HG02885 (cell line): Measurements from ENCODE around the gene PFKL.
"Not testable (repeated sequence)": the region's sequence is repeated elsewhere in the genome, so short reads cannot be mapped to it uniquely, and the experiment has no call there.

Experiments
- ATAC-seq: cut with Tn5 transposase; IDR thresholded peaks from one replicate; pipeline ENCODE4 v1.9.1; 2021; ENCODE audit warnings: mild to moderate bottlenecking; ENCODE audit not compliant: unreplicated experiment, poor library complexity

The PFKL gene

DNA sequence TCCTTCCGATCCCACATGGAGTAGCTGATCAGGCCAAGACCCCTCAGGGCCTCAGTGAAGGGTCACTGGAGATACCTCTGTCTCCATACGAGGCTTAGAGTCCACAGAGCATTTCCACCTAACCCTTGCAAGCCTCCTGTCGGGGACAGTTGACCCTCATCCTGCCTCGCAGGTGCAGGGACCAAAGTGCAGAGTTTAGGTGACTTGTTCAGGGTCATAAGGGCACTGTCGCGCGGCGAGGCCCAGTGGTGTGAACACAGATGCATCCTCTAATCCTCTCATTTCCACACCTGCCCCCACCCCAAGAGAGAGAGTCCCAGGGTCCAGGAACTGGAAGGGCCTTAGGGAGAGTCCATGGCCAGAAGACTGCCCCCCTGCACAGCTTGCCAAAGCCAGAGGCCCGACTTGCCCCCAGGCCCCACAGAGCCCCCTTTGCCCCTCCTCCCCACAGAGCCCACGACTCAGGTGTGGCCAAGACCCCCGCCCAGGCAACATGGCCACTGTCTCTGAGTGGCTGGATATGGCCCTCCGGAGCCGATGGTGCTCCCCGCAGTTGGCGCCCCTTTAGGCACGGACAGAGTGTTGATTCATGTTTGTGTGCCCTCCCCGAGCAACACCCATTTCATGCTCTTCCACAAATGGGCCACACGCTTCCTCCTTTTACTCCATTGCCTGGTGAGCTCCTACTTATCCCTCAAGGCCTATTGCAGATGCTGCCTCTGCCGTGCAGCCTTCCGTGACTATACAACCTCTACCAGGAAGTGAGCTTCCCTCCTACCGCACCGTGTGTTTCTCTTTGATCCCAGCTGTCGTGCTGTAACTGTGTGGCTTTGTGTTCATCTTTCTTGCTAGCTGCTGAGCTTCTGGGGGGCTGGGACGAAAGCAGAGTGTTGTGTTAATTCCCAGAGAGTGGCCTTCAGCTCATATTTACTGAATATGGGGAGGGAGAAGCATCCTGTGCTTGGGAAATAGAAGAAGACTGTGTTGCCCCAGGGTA lies 55.2 kb downstream of the PFKL start:
- no peak for ATAC-seq

DNA sequence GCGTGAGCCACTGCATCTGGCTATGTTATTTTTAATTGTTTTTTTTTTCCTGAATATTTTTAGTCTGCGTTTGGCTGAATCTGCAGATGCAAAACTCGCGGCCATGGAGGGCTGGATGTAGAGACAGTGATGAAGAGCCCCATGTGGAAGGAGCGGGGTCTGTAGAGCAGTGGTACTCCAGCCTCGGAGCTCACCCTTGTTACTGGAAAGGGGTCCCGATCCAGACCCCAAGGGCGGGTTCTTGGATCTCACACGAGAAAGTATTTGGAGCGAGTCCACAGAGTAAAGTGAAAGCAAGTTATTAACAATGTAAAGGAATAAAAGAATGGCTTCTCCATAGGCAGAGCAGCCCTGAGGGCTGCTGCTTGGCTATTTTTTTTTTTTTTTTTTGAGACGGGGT lies 56.3 kb downstream of the PFKL start:
- no peak for ATAC-seq

DNA sequence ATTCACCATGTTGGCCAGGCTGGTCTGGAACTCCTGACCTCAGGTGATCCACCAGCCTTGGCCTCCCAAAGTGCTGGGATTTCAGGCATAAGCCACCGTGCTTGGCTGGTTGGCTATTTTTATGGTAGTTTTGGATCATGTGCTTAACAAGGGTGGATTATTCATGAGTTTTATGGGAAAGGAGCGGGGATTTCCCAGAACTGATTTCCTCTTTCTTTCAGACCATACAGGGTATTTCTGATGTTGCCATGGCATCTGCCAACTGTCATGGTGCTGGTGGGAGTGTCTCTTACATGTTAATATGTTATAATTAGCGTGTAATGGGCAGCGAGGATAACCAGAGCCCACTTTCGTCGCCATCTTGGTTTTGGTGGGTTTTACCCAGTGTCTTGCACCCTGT lies 56.8 kb downstream of the PFKL start:
- no peak for ATAC-seq

DNA sequence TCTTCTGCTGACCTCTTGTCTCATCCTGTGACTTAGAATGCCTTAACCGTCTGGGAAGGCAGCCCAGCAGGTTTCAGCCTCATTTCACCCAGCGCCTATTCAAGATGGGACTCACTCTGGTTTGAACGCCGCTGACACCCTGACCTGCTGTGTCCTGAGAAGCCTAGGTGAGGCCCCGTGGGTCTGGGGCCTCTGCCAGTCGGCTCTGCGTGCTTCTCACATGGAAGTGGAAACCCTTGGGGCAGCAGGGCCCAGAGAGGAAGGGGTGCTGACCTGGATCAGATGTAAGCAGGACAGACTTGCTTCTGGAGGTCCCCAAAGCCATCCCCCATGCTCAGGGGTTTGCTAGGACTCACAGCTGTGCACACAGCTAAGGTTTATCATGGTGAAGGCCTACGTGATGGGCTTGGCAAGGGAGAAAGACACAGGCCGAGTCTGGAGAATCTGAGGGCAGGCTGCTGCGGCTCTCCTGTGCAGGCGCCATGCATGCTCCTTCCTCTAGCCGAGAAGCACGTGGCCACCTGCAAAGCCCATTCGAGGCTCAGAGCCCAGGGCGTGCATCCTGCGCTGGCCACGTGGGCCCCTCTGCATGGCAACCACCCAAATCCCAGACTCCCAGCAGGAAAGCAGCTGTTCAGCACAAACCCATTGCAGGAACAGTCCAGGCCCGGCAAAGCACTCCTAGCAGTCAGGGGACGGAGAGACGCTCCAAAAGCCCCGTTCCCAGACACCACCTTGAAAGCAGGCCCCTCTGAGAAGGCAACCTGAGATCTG lies 57.4 kb downstream of the PFKL start:
- no peak for ATAC-seq

DNA sequence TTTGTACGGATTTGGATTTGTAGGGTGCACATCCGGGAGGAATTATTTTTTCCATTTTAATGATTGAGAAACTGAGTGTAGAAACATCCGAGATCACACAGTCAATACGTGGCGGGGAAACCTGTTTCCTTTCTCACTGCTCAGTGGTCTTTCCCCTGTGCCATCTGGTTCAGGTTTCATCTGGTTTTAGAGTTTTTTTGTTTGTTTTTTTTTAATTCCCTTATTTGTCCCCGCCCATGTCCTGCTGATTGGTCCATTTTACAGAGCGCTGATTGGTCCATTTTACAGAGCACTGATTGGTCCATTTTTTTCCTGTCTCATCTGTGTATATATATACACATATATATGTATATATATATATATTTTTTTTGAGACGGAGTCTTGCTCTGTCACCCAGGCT lies 59.5 kb downstream of the PFKL start:
- no peak for ATAC-seq

DNA sequence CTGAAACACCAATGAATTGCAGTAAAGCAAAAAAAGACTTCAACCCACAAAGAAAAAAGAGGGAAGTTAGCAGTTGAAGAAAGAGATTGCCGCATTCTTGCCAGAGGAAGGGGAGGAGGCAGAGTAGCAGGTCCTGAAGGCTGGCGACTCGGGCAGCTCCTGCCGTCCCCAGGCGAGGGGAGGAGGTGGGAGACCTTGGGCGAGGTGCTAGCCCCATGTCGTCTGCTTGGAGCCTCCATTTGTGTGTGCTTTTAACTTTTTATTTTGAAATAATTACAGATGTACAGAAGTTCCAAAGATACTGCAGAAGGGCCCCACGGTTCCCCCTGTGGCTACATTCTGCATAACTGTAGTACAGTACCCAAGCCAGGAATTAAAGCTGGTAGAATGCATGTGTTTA lies 60.3 kb downstream of the PFKL start:
- ATAC-seq, result no peak

DNA sequence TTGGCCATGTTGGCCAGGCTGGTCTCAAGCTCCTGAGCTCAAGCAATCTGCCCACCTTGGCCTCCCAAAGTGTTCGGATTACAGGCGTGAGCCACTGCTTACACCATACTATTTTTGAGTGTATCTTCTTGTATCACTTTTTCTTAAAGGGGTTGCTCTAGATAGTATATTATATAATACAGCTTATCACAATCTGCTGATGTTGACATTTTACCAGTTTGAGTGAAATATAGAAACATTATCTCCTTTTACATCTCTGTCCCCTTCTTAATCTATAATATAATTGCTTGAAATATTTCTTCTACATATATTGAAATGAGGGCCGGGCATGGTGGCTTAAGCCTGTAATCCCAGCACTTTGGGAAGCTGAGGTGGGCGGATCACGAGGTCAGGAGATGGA lies 62.0 kb downstream of the PFKL start:
- ATAC-seq, result not testable (repeated sequence)

DNA sequence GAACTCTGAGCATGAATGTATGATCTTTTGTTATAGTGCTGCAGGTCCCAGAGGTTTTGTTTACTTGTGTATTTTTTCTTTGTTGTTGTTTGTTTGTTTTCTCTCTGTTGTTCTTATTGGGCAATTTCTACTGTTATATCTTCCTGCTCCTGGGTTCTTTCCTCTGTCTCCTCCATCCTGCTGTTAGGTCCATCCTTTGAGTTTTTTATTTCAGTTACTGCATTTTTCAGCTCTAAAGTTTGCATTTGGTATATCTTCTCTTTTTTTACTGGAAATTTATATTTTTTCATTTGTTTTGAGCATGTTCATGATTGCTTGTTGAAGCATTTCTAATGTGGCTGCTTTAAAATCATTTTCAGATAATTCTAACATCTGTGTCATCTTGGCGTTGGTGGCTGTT lies 63.4 kb downstream of the PFKL start:
- no peak for ATAC-seq

DNA sequence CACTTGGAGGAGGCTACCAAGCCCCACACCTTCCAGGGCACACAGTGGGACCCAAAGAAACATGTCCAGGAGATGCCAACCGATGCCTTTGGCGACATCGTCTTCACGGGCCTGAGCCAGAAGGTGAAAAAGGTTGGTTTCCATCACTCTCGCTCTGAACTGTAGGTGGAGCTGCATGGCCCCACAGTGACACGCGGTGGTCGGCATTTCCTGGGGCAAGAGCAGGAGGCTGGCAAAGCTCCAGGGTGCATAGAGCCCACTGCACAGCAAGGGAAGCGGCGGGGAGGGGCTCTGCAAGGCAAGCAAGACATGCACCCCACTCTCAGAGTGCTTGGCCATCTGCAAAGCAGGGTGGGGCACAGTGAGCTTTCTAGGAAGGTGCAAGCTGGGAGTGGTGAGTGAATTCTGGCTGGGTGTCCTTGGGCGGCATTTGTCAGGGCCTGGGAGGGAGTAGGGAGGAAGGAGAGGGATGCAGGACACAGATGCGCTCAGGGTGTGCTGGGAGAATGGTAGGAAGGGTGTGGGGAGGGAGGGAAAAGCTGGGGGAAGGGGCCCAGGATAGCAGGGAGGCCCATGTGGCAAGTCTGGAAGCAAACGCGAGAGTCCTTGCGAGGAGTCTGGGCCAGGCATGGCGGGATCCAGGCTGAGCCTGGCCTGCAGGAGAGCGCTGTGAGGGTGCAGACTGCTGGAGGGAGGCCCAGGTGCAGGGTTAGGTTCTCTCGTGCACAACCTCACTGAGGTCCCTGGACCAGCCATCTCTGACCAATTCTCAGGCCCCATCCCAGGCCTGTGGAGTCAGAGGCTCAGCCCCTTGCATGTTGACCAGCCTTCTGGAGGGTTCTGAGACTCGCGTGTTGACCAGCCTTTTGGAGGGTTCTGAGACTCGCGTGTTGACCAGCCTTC lies 64.5 kb downstream of the PFKL start:
- no peak for ATAC-seq

DNA sequence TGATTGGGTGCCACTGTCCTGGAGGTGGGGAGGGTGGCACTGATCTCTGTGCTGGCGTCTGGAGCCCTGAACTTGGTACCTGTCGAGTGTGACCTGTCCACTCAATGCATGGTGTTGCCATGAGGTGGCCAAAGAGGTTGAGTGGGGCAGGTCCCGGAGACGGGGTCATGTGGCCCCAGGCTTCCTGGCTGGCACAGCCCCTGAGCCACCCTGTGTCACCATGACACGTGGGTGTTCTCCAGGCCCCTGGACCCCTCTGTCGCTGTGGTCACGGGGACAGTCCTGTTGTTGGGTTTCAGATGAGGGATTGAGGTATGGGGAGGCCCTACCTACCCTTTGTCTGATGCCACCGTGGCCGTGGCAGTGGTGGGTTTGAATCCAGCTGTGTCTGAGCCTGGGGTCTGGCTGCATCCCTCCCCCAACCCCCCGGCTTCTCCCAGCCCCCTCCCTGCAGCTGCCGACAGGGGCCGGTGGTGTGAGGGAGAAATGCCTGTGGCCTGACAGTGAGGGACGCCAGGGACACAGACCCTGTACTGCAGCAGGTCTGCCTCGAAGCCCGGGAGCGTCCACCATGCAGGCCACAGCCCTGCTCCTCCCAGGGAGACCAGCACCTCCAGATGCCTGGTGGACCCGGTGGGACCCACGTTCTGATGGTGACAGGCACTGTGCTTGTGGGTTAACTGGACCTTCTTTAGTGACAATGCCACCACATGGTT lies 65.6 kb downstream of the PFKL start:
- no peak for ATAC-seq

DNA sequence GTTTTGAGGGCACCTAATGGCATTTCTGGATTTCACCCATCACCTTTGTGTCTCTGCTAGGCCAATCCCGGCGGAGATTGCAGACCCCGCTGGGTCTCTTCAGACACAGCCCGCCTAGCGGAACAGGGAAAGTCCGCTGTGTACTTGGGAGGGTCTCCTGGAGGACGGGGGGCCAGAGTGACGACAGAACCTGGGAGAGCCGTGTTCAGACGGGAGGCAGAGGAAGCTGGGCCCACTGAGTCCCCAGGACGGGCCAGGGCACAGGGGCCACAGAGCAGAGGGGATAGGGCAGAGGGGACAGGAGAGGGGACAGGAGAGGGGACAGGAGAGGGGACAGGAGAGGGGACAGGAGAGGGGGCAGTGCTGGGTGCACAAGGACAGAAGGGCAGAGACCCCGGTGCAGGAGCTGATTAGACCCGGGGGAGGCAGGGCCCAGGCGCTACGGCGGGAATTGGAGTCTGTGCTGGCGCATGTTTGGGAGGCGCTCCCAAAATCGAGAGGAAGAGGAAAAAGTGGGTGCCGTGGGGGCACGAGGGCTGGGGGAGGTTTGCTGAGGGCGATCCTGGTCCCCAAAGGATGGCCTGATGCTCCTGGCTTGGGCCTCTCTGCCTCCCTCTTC lies 66.2 kb downstream of the PFKL start:
- no peak for ATAC-seq

DNA sequence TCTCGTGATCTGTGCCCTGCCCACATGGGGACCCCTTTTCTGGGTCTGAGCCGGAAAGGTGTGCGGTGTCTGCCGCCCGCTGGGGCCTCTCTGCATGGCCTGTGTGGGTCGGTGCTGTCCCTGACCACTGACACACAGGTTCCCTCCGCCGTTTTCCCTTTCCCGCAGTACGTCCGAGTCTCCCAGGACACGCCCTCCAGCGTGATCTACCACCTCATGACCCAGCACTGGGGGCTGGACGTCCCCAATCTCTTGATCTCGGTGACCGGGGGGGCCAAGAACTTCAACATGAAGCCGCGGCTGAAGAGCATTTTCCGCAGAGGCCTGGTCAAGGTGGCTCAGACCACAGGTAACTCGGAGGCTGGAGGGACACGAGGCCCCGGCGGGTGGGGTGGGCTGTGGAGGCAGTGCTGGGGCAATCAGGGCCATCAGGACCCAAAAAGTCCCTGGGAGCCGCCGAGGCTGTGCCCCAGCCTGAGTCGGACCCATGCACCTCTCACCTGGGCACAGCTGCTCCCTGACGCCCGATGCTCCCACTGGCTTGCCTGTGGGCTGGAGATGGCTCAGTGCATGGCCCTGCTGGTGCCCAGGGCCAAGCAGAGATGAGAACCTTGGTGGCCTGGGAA lies 66.8 kb downstream of the PFKL start:
- no peak for ATAC-seq

DNA sequence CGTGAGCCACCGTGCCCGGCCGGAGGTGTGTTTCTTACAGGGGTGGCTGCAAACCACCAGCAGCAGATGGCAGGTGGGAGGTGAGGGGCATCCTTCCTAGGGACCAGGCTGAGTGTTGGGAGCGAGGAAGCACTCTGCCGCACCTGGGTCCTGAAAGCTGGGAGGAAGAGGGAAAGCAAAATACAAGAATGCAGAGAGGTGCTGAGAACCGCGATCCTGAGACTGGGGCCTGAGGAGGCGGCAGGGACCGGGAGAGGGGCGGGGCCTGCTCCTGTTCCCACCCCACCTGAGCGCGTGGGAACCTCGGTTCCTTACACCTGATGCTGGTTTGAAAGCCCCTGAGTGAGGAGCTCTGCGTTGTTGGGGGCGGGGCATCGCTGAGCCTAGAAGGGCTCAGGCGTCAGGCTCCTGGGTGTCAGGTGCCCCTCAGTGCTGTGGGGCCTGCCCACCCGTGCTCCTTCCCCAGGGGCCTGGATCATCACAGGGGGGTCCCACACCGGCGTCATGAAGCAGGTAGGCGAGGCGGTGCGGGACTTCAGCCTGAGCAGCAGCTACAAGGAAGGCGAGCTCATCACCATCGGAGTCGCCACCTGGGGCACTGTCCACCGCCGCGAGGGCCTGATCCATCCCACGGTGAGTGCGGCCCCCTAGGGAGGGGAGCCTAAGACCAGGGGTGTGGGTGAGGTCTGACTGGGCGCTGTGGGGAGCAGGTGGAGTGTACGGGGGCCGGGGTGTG lies 69.0 kb downstream of the PFKL start:
- ATAC-seq, result no peak

DNA sequence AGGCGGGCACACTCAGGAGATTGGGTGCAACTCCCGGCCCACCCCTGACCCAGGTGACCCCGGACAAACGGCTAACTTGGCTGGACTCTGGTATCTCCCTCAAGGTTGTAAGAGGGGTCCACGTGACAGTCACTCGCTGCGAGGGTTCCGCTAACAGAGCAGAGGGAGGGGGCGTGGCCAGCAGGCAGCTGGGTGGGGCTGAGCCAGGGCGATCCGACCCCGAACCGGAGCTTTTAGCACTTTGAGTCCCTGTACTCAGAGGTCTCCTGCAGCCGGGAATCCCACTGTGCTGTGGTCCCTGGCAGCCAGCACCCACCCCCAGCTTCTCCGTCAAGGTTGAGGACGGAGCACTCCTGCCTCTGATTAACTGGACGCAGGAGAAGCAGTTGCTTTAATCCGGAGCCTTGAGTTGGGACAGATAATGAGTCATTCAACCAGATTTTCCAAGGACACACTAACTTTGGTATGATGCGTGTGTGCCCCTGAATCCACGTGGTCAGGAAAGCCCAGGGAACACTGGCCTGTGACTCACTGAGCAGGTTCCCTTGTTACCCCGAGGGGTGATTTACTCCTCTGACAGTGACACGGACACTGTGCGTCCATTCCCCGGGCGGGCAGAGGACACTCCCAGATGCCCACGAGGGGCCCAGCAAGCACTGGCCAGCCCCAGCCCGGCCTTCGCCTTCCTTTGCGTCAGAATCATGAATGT lies 70.3 kb downstream of the PFKL start:
- no peak for ATAC-seq

DNA sequence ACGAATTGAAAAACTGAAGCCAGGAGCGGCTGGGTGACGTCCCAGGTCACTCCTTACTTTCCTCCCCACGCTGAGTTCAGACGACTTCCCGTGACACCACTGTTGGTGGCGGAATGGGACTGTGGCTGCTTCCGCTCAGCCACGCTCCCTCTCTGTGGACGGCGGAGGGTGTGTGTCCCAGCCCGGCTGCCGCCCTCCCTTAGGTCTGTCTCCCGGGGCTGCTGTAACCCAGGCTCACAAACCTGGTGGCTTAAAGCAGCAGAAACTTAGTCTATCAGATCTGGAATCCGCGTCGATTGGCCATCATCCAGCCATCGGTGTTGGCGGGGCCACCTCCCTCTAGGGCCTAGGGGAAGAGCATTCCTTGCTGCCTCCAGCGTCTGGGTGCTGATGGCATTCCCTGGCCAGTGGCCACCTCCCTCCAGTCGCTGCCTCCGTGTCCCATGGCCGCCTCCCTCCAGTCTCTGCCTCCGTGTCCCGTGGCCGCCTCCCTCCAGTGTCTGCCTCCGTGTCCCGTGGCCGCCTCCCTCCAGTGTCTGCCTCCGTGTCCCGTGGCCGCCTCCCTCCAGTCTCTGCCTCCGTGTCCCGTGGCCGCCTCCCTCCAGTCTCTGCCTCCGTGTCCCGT lies 71.0 kb downstream of the PFKL start:
- ATAC-seq, result no peak

DNA sequence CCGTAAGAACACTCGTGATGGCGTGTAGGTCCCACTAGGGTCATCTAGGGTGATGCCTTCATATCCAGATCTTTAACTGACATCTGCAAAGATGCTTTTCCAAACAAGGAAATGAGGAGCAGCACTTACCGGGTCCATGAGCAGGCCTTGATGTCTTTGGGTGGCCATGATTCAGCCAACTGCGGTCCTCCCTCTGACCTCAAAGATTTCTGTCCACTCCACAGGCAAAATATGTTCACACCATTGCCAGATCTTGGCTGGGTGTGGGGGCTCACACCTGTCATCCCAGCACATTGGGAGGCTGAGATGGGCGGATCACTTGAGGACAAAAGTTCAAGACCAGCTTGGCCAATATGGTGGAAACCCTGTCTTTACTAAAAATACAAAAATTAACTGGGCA lies 71.7 kb downstream of the PFKL start:
- ATAC-seq, result no peak

DNA sequence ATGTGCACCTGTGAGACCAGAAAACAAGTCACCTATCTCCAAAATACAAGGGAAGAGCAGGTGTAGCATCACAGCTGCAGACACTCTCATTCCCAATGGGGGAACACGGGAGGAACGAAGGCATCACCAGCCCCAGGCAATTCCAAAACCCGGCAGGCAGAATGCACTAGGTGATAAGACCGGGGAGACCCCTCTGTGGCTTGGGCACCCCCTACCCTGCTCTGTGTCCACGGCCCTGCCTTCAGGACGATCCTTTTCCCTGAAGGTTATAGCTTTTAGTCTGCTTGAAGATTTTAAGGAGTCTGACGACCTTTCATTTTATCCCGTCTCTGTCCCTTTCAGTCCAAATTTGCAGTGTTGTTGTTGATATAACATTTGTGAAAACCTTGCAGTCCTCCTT lies 72.8 kb downstream of the PFKL start:
- ATAC-seq, result no peak
